Measurements from ENCODE around the gene PLAAT4. TPM values are rescaled to one million over a fixed set of nuclear protein-coding genes. Genes with fewer than 3 reads are reported as not detected.

The PLAAT4 gene
- total and polyA plus RNA-seq, 2 donors from 2014 or later, result 111 to 579 TPM

GRCh38 chr11:63586451-63587166, 50.0 kb downstream of the PLAAT4 start:
- intact Hi-C loops (cut with DNase I), result no loop called here
- no peak for FAIRE-seq

GRCh38 chr11:63589000-63589399, 52.4 kb downstream of the PLAAT4 start:
- Histone ChIP-seq H3K9me3 (ENCODE audit: control insufficient read depth in 2 of 3, insufficient read depth in 1 of 3, low read length in 3 of 3) (no peaks in the 10 kb centered on the region), H3K9ac (ENCODE audit: low read length in 3 of 3) (no peak overlapping the region), H3K4me3 (ENCODE audit: low read length in 3 of 3) (no peak overlapping the region), H3K27me3 (ENCODE audit: control insufficient read depth, insufficient read depth, low read length) (no peaks in the 10 kb centered on the region), H3K36me3 (ENCODE audit: control insufficient read depth in 2 of 3, insufficient read depth in 3 of 3, low read length in 3 of 3) (peaks cover 0 to 15% (median 10%) of the 10 kb centered on the region in 3 donors), H3K27ac (ENCODE audit: low read depth in 2 of 2, low read length in 2 of 2) (no peak overlapping the region), H3K4me1 (ENCODE audit: control insufficient read depth in 2 of 3, insufficient read depth in 2 of 3, low read depth in 1 of 3, low read length in 3 of 3) (no peaks in the 10 kb centered on the region)
- DNase-seq (no peak), FAIRE-seq (no peak)
- intact Hi-C loops (cut with DNase I), result no loop called here
- TF ChIP-seq, protein P1, sequence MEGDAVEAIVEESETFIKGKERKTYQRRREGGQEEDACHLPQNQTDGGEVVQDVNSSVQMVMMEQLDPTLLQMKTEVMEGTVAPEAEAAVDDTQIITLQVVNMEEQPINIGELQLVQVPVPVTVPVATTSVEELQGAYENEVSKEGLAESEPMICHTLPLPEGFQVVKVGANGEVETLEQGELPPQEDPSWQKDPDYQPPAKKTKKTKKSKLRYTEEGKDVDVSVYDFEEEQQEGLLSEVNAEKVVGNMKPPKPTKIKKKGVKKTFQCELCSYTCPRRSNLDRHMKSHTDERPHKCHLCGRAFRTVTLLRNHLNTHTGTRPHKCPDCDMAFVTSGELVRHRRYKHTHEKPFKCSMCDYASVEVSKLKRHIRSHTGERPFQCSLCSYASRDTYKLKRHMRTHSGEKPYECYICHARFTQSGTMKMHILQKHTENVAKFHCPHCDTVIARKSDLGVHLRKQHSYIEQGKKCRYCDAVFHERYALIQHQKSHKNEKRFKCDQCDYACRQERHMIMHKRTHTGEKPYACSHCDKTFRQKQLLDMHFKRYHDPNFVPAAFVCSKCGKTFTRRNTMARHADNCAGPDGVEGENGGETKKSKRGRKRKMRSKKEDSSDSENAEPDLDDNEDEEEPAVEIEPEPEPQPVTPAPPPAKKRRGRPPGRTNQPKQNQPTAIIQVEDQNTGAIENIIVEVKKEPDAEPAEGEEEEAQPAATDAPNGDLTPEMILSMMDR (IDR thresholded peaks at IDR 0.05; ENCODE audit: borderline replicate concordance, extremely low read depth, insufficient read depth), result no peak

More at GRCh38 chr11:63586451-63587166, 50.0 kb downstream of the PLAAT4 start:
- DNase-seq, result no peak
- H3K27me3 ChIP-seq (ENCODE audit: control insufficient read depth, insufficient read depth, low read length), result no peaks in the 10 kb centered on the region
- H3K4me3 ChIP-seq (ENCODE audit: low read length in 3 of 3), result no peak overlapping the region
- H3K36me3 ChIP-seq (ENCODE audit: control insufficient read depth in 2 of 3, insufficient read depth in 3 of 3, low read length in 3 of 3), result peaks cover 0 to 15% (median 7%) of the 10 kb centered on the region in 3 donors
- no peaks in the 10 kb centered on the region for H3K4me1 ChIP-seq (ENCODE audit: control insufficient read depth in 2 of 3, insufficient read depth in 2 of 3, low read depth in 1 of 3, low read length in 3 of 3)
- TF ChIP-seq, protein P1 (IDR thresholded peaks at IDR 0.05; ENCODE audit: borderline replicate concordance, extremely low read depth, insufficient read depth), result no peak
- H3K27ac ChIP-seq (ENCODE audit: low read depth in 2 of 2, low read length in 2 of 2), result no peak overlapping the region
- no peaks in the 10 kb centered on the region for H3K9me3 ChIP-seq (ENCODE audit: control insufficient read depth in 2 of 3, insufficient read depth in 1 of 3, low read length in 3 of 3)
- H3K9ac ChIP-seq (ENCODE audit: low read length in 3 of 3), result no peak overlapping the region

DNA sequence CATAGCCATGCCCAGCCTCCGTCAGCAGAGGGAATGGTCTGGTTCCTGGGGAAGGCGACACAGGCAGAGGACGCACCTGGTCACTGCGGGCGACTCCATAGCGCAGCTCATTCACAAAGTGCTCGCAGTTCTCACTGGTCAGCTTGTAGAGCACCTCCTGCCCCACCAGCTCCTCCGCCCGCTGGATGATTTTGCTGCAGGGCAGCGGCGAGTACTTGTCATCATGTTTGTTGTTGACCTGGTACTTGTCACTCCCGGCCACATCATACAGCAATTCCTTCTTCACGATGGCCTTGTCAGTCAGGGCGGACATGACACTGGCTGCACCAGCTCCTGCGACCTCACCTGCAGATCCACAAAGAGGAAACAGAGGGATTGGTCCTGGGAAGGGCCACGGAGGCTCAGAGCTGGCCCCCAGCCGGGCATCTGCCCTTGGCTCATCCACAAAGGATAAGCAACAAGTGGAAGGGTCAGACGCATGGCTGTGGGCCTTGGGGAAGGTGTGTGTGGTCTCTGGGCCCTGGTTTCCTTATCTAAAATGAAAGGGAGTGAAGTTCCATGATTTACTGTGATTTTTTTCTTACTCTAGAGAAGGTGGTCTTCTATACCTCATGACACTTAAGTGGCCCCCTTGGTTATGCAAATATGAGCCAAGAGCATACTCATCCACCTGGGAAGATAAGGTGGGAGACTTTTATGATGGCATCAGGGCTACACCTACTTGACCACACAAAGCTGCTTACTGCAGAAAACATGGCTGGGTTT, 53.6 kb downstream of the PLAAT4 start:
- TF ChIP-seq, protein P1 (IDR thresholded peaks at IDR 0.05; ENCODE audit: borderline replicate concordance, extremely low read depth, insufficient read depth), result no peak
- FAIRE-seq (no peak), DNase-seq (no peak)
- H3K9me3 ChIP-seq (ENCODE audit: control insufficient read depth in 2 of 3, insufficient read depth in 1 of 3, low read length in 3 of 3), result no peaks in the 10 kb centered on the region
- H3K9ac ChIP-seq (ENCODE audit: low read length in 3 of 3), result no peak overlapping the region
- no peaks in the 10 kb centered on the region for H3K27me3 ChIP-seq (ENCODE audit: control insufficient read depth, insufficient read depth, low read length)
- intact Hi-C loops (cut with DNase I), result no loop called here
- H3K4me1 ChIP-seq (ENCODE audit: control insufficient read depth in 2 of 3, insufficient read depth in 2 of 3, low read depth in 1 of 3, low read length in 3 of 3), result no peaks in the 10 kb centered on the region
- H3K4me3 ChIP-seq (ENCODE audit: low read length in 3 of 3), result no peak overlapping the region
- peaks cover 0 to 15% (median 10%) of the 10 kb centered on the region in 3 donors for H3K36me3 ChIP-seq (ENCODE audit: control insufficient read depth in 2 of 3, insufficient read depth in 3 of 3, low read length in 3 of 3)
- no peak overlapping the region for H3K27ac ChIP-seq (ENCODE audit: low read depth in 2 of 2, low read length in 2 of 2)

Measured in kidney (tissue), 14 donors.